ENCODE measurements around the gene SULT1A3.
"Not testable (repeated sequence)": the region's sequence is repeated elsewhere in the genome, so short reads cannot be mapped to it uniquely, and the experiment has no call there.

Gene SULT1A3

DNA sequence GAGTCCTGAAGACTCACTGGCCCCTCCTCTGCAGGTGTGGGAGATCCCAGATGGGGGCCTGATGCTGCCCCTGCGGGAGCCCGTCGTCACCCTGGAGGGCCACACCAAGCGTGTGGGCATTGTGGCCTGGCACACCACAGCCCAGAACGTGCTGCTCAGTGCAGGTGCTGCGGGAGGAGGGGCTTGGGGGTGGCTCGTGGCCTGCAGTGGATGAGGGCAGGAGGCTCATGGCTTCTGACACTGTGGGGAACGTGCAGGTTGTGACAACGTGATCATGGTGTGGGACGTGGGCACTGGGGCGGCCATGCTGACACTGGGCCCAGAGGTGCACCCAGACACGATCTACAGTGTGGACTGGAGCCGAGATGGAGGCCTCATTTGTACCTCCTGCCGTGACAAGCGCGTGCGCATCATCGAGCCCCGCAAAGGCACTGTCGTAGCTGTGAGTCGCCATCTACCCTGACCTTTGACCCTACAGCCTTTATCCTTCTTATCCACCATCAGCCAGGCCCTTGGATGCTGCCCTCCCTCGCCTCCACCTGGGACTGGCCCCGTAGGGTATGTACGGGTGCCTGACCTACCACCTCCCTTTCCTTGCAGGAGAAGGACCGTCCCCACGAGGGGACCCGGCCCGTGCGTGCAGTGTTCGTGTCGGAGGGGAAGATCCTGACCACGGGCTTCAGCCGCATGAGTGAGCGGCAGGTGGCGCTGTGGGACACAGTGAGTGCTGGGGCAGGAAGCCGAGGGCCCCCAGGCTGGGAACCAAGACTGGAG, 12.1 kb upstream of the SULT1A3 start:
- Histone ChIP-seq H3K4me3 (ENCODE audit: low read depth in 1 of 2, low read length in 2 of 2) (peak overlapping the region in 1 of 2 experiments; percentile 93; a peak in 1 of 4 replicates), H2AFZ (ENCODE audit: low read depth, low read length) (no peak overlapping the region), H3K79me2 (ENCODE audit: insufficient read depth, low read length) (peaks cover 47% of the 10 kb centered on the region), H3K36me3 (ENCODE audit: insufficient read depth, low read length) (peaks cover 41% of the 10 kb centered on the region), H4K20me1 (ENCODE audit: insufficient read depth, low read length) (peaks cover 26% of the 10 kb centered on the region), H3K27me3 (ENCODE audit: insufficient read depth, low read length, poor library complexity) (no peaks in the 10 kb centered on the region), H3K4me2 (ENCODE audit: insufficient read depth, low read length) (peak overlapping the region; percentile 90), H3K9me3 (ENCODE audit: insufficient read depth, low read length, severe bottlenecking) (no peaks in the 10 kb centered on the region), H3K9ac (ENCODE audit: low read depth, low read length) (peak overlapping the region; percentile 89), H3K4me1 (ENCODE audit: insufficient read depth, low read length) (peaks cover 50% of the 10 kb centered on the region), H3K27ac (ENCODE audit: low read length) (peak overlapping the region; percentile 97)
- DNase-seq (peak; percentile 63), ATAC-seq (ENCODE audit: insufficient read depth, low read depth) (no peak)
- TF ChIP-seq, protein P1, sequence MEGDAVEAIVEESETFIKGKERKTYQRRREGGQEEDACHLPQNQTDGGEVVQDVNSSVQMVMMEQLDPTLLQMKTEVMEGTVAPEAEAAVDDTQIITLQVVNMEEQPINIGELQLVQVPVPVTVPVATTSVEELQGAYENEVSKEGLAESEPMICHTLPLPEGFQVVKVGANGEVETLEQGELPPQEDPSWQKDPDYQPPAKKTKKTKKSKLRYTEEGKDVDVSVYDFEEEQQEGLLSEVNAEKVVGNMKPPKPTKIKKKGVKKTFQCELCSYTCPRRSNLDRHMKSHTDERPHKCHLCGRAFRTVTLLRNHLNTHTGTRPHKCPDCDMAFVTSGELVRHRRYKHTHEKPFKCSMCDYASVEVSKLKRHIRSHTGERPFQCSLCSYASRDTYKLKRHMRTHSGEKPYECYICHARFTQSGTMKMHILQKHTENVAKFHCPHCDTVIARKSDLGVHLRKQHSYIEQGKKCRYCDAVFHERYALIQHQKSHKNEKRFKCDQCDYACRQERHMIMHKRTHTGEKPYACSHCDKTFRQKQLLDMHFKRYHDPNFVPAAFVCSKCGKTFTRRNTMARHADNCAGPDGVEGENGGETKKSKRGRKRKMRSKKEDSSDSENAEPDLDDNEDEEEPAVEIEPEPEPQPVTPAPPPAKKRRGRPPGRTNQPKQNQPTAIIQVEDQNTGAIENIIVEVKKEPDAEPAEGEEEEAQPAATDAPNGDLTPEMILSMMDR (IDR thresholded peaks at IDR 0.05; ENCODE audit: borderline replicate concordance, extremely low read depth, low read length, poor library complexity, severe bottlenecking): peak; percentile 68
- TF ChIP-seq EZH2 (IDR thresholded peaks at IDR 0.05; ENCODE audit: borderline replicate concordance, low read depth, low read length, severe bottlenecking): no peak

DNA sequence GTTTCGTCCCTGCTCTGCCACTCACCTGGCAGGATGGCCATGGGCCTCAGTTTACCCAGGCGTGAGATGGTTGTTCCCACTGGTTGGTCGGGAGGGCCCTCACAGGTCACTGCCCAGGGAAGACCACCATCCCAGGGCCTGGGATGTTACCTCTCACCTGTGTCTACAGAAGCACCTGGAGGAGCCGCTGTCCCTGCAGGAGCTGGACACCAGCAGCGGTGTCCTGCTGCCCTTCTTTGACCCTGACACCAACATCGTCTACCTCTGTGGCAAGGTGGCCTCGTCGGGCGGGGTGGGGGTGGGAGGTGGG, 11.5 kb upstream of the SULT1A3 start:
- DNase-seq (no peak), ATAC-seq (ENCODE audit: insufficient read depth, low read depth) (no peak)
- Histone ChIP-seq H3K36me3 (ENCODE audit: insufficient read depth, low read length) (peaks cover 41% of the 10 kb centered on the region), H3K4me1 (ENCODE audit: insufficient read depth, low read length) (peaks cover 46% of the 10 kb centered on the region), H4K20me1 (ENCODE audit: insufficient read depth, low read length) (peaks cover 26% of the 10 kb centered on the region), H3K79me2 (ENCODE audit: insufficient read depth, low read length) (peaks cover 47% of the 10 kb centered on the region), H3K9ac (ENCODE audit: low read depth, low read length) (no peak overlapping the region), H3K9me3 (ENCODE audit: insufficient read depth, low read length, severe bottlenecking) (no peaks in the 10 kb centered on the region), H3K4me2 (ENCODE audit: insufficient read depth, low read length) (peak overlapping the region; percentile 90; the same call in 1 of the 2 replicates), H3K4me3 (ENCODE audit: low read depth in 1 of 2, low read length in 2 of 2) (no peak overlapping the region), H3K27me3 (ENCODE audit: insufficient read depth, low read length, poor library complexity) (no peaks in the 10 kb centered on the region), H3K27ac (ENCODE audit: low read length) (peak overlapping the region; percentile 97; the same call in 1 of the 2 replicates), H2AFZ (ENCODE audit: low read depth, low read length) (no peak overlapping the region)
- TF ChIP-seq EZH2 (IDR thresholded peaks at IDR 0.05; ENCODE audit: borderline replicate concordance, low read depth, low read length, severe bottlenecking): no peak
- TF ChIP-seq, protein P1 (IDR thresholded peaks at IDR 0.05; ENCODE audit: borderline replicate concordance, extremely low read depth, low read length, poor library complexity, severe bottlenecking): no peak

DNA sequence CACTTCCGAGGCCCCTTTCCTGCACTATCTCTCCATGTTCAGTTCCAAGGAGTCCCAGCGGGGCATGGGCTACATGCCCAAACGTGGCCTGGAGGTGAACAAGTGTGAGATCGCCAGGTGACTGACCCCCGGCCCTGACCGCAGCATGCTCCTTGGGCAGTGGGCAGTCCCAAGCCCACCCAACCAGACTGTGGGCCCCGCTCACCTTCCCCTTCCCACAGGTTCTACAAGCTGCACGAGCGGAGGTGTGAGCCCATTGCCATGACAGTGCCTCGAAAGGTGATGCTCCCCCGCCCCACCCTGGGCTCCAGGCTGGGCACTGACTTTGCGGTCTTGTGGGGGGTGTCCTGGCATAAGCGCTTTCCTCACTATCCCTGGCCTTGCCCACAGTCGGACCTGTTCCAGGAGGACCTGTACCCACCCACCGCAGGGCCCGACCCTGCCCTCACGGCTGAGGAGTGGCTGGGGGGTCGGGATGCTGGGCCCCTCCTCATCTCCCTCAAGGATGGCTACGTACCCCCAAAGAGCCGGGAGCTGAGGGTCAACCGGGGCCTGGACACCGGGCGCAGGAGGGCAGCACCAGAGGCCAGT, 11.0 kb upstream of the SULT1A3 start:
- Histone ChIP-seq H3K36me3 (ENCODE audit: insufficient read depth, low read length) (peaks cover 41% of the 10 kb centered on the region), H3K4me1 (ENCODE audit: insufficient read depth, low read length) (peaks cover 42% of the 10 kb centered on the region), H3K4me2 (ENCODE audit: insufficient read depth, low read length) (peak overlapping the region; percentile 22; the same call in 1 of the 2 replicates), H3K4me3 (ENCODE audit: low read depth in 1 of 2, low read length in 2 of 2) (no peak overlapping the region), H2AFZ (ENCODE audit: low read depth, low read length) (no peak overlapping the region), H3K79me2 (ENCODE audit: insufficient read depth, low read length) (peaks cover 47% of the 10 kb centered on the region), H3K9ac (ENCODE audit: low read depth, low read length) (no peak overlapping the region), H3K27ac (ENCODE audit: low read length) (peak overlapping the region; percentile 36), H3K9me3 (ENCODE audit: insufficient read depth, low read length, severe bottlenecking) (no peaks in the 10 kb centered on the region), H3K27me3 (ENCODE audit: insufficient read depth, low read length, poor library complexity) (no peaks in the 10 kb centered on the region), H4K20me1 (ENCODE audit: insufficient read depth, low read length) (peaks cover 26% of the 10 kb centered on the region)
- ATAC-seq (ENCODE audit: insufficient read depth, low read depth) (no peak), DNase-seq (peak; percentile 13)
- no peak for TF ChIP-seq EZH2 (IDR thresholded peaks at IDR 0.05; ENCODE audit: borderline replicate concordance, low read depth, low read length, severe bottlenecking)
- TF ChIP-seq, protein P1 (IDR thresholded peaks at IDR 0.05; ENCODE audit: borderline replicate concordance, extremely low read depth, low read length, poor library complexity, severe bottlenecking): no peak

DNA sequence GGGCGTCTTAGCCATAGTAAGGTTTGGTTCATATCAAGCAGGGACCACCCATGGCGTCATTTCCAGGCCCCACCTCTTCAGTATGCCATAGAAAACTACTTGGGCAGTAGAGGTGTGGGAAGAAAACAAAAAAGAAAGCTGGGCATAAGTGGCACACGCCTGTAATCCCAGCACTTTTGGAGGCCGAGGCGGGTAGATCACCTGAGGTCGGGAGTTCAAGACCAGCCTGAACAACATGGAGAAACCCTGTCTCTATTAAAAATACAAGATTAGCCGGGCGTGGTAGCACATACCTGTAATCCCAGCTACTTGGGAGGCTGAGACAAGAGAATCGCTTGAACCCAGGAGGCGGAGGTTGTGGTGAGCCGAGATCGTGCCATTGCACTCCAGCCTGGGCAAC, 7.9 kb upstream of the SULT1A3 start:
- ATAC-seq (ENCODE audit: insufficient read depth, low read depth); DNase-seq; H3K9me3 ChIP-seq (ENCODE audit: insufficient read depth, low read length, severe bottlenecking); H3K4me3 ChIP-seq (ENCODE audit: low read depth in 1 of 2, low read length in 2 of 2); H3K9ac ChIP-seq (ENCODE audit: low read depth, low read length); H2AFZ ChIP-seq (ENCODE audit: low read depth, low read length); H3K4me2 ChIP-seq (ENCODE audit: insufficient read depth, low read length); H3K27me3 ChIP-seq (ENCODE audit: insufficient read depth, low read length, poor library complexity); H3K27ac ChIP-seq (ENCODE audit: low read length): not testable (repeated sequence)
- Histone ChIP-seq H3K79me2 (ENCODE audit: insufficient read depth, low read length) (peaks cover 22% of the 10 kb centered on the region), H4K20me1 (ENCODE audit: insufficient read depth, low read length) (peaks cover 19% of the 10 kb centered on the region), H3K4me1 (ENCODE audit: insufficient read depth, low read length) (peaks cover 25% of the 10 kb centered on the region), H3K36me3 (ENCODE audit: insufficient read depth, low read length) (peaks cover 22% of the 10 kb centered on the region)

DNA sequence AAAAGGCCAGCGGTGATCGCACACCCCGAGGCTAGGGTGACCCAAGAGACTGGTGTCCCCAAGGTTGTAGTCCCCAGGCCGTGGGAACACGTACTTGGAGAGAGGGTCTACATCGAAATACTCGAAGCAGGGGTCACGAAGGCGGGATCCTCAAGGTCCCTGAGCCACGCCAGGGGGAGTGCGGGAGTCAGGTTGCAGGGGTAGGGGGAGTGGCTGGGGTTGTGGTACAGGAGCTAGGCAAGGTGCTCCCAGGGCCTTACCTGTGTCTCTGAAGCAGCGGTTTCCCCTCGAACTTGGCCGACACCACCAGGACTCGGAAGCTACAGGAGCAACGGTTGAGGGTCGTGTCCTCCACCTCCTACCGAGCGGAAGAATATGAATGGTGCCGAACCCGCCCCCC, 6.0 kb upstream of the SULT1A3 start:
- not testable (repeated sequence) for H3K27ac ChIP-seq (ENCODE audit: low read length); H3K36me3 ChIP-seq (ENCODE audit: insufficient read depth, low read length); H3K4me3 ChIP-seq (ENCODE audit: low read depth in 1 of 2, low read length in 2 of 2); H3K27me3 ChIP-seq (ENCODE audit: insufficient read depth, low read length, poor library complexity); H3K4me2 ChIP-seq (ENCODE audit: insufficient read depth, low read length); H3K9ac ChIP-seq (ENCODE audit: low read depth, low read length); H3K4me1 ChIP-seq (ENCODE audit: insufficient read depth, low read length); H3K9me3 ChIP-seq (ENCODE audit: insufficient read depth, low read length, severe bottlenecking); DNase-seq; H2AFZ ChIP-seq (ENCODE audit: low read depth, low read length); H4K20me1 ChIP-seq (ENCODE audit: insufficient read depth, low read length); H3K79me2 ChIP-seq (ENCODE audit: insufficient read depth, low read length)
- ATAC-seq (ENCODE audit: insufficient read depth, low read depth): peak; percentile 13
